ENCODE results near the gene SSR2.

SSR2 gene

GRCh38 chr1:156020293-156021092 is at the start of gene SSR2:
Gene SSR2, minus strand, starts transcription at chr1:156020951. Its CDS starts 784 bp downstream, at chr1:156020167.
- H3K4me3 ChIP-seq (ENCODE audit: low read depth in 1 of 2, low read length in 2 of 2), result peak within 1 kb of the TSS; percentile 79 to 82
- peak within 1 kb of the TSS; percentile 60 for H3K27ac ChIP-seq (ENCODE audit: low read length)
- H3K27me3 ChIP-seq (ENCODE audit: low read depth, low read length), result no peaks in the 10 kb centered on the region
- H3K4me1 ChIP-seq (ENCODE audit: control insufficient read depth in 1 of 2, insufficient read depth in 2 of 2, low read length in 2 of 2), result peaks cover 8 to 14% of the 10 kb centered on the region in 2 donors
- H3K9me3 ChIP-seq (ENCODE audit: control insufficient read depth in 1 of 2, low read length in 2 of 2), result no peaks in the 10 kb centered on the region
- H3K36me3 ChIP-seq (ENCODE audit: control insufficient read depth in 1 of 2, insufficient read depth in 2 of 2, low read length in 2 of 2), result peaks cover 7 to 18% of the 10 kb centered on the region in 2 donors

GRCh38 chr1:156070548-156070947 is 49.8 kb upstream of the SSR2 start:
- Histone ChIP-seq H3K4me1 (ENCODE audit: control insufficient read depth in 1 of 2, insufficient read depth in 2 of 2, low read length in 2 of 2) (no peaks in the 10 kb centered on the region), H3K36me3 (ENCODE audit: control insufficient read depth in 1 of 2, insufficient read depth in 2 of 2, low read length in 2 of 2) (no peaks in the 10 kb centered on the region), H3K4me3 (ENCODE audit: low read depth in 1 of 2, low read length in 2 of 2) (no peak overlapping the region), H3K27ac (ENCODE audit: low read length) (no peak overlapping the region), H3K27me3 (ENCODE audit: low read depth, low read length) (no peaks in the 10 kb centered on the region), H3K9me3 (ENCODE audit: control insufficient read depth in 1 of 2, low read length in 2 of 2) (no peaks in the 10 kb centered on the region)

GRCh38 chr1:156069490-156070455 is 49.0 kb upstream of the SSR2 start:
- H3K36me3 ChIP-seq (ENCODE audit: control insufficient read depth in 1 of 2, insufficient read depth in 2 of 2, low read length in 2 of 2), result no peaks in the 10 kb centered on the region
- no peaks in the 10 kb centered on the region for H3K9me3 ChIP-seq (ENCODE audit: control insufficient read depth in 1 of 2, low read length in 2 of 2)
- no peaks in the 10 kb centered on the region for H3K27me3 ChIP-seq (ENCODE audit: low read depth, low read length)
- no peak overlapping the region for H3K27ac ChIP-seq (ENCODE audit: low read length)
- H3K4me1 ChIP-seq (ENCODE audit: control insufficient read depth in 1 of 2, insufficient read depth in 2 of 2, low read length in 2 of 2), result no peaks in the 10 kb centered on the region
- no peak overlapping the region for H3K4me3 ChIP-seq (ENCODE audit: low read depth in 1 of 2, low read length in 2 of 2)

GRCh38 chr1:156067262-156067661 is 46.5 kb upstream of the SSR2 start:
- Histone ChIP-seq H3K36me3 (ENCODE audit: control insufficient read depth in 1 of 2, insufficient read depth in 2 of 2, low read length in 2 of 2) (no peaks in the 10 kb centered on the region), H3K27ac (ENCODE audit: low read length) (no peak overlapping the region), H3K4me1 (ENCODE audit: control insufficient read depth in 1 of 2, insufficient read depth in 2 of 2, low read length in 2 of 2) (no peaks in the 10 kb centered on the region), H3K9me3 (ENCODE audit: control insufficient read depth in 1 of 2, low read length in 2 of 2) (no peaks in the 10 kb centered on the region), H3K4me3 (ENCODE audit: low read depth in 1 of 2, low read length in 2 of 2) (no peak overlapping the region), H3K27me3 (ENCODE audit: low read depth, low read length) (no peaks in the 10 kb centered on the region)

GRCh38 chr1:156065871-156066270 is 45.1 kb upstream of the SSR2 start:
- Histone ChIP-seq H3K9me3 (ENCODE audit: control insufficient read depth in 1 of 2, low read length in 2 of 2) (no peaks in the 10 kb centered on the region), H3K4me1 (ENCODE audit: control insufficient read depth in 1 of 2, insufficient read depth in 2 of 2, low read length in 2 of 2) (no peaks in the 10 kb centered on the region), H3K27me3 (ENCODE audit: low read depth, low read length) (no peaks in the 10 kb centered on the region), H3K27ac (ENCODE audit: low read length) (no peak overlapping the region), H3K4me3 (ENCODE audit: low read depth in 1 of 2, low read length in 2 of 2) (no peak overlapping the region), H3K36me3 (ENCODE audit: control insufficient read depth in 1 of 2, insufficient read depth in 2 of 2, low read length in 2 of 2) (no peaks in the 10 kb centered on the region)

GRCh38 chr1:156065212-156065611 is 44.5 kb upstream of the SSR2 start:
- Histone ChIP-seq H3K27me3 (ENCODE audit: low read depth, low read length) (no peaks in the 10 kb centered on the region), H3K36me3 (ENCODE audit: control insufficient read depth in 1 of 2, insufficient read depth in 2 of 2, low read length in 2 of 2) (no peaks in the 10 kb centered on the region), H3K4me1 (ENCODE audit: control insufficient read depth in 1 of 2, insufficient read depth in 2 of 2, low read length in 2 of 2) (no peaks in the 10 kb centered on the region), H3K4me3 (ENCODE audit: low read depth in 1 of 2, low read length in 2 of 2) (no peak overlapping the region), H3K9me3 (ENCODE audit: control insufficient read depth in 1 of 2, low read length in 2 of 2) (no peaks in the 10 kb centered on the region), H3K27ac (ENCODE audit: low read length) (no peak overlapping the region)

GRCh38 chr1:156064615-156065014 is 43.9 kb upstream of the SSR2 start:
- no peaks in the 10 kb centered on the region for H3K36me3 ChIP-seq (ENCODE audit: control insufficient read depth in 1 of 2, insufficient read depth in 2 of 2, low read length in 2 of 2)
- no peaks in the 10 kb centered on the region for H3K4me1 ChIP-seq (ENCODE audit: control insufficient read depth in 1 of 2, insufficient read depth in 2 of 2, low read length in 2 of 2)
- H3K27ac ChIP-seq (ENCODE audit: low read length), result no peak overlapping the region
- H3K27me3 ChIP-seq (ENCODE audit: low read depth, low read length), result no peaks in the 10 kb centered on the region
- no peak overlapping the region for H3K4me3 ChIP-seq (ENCODE audit: low read depth in 1 of 2, low read length in 2 of 2)
- H3K9me3 ChIP-seq (ENCODE audit: control insufficient read depth in 1 of 2, low read length in 2 of 2), result no peaks in the 10 kb centered on the region

GRCh38 chr1:156063997-156064285 is 43.2 kb upstream of the SSR2 start:
- Histone ChIP-seq H3K27me3 (ENCODE audit: low read depth, low read length) (no peaks in the 10 kb centered on the region), H3K36me3 (ENCODE audit: control insufficient read depth in 1 of 2, insufficient read depth in 2 of 2, low read length in 2 of 2) (no peaks in the 10 kb centered on the region), H3K4me1 (ENCODE audit: control insufficient read depth in 1 of 2, insufficient read depth in 2 of 2, low read length in 2 of 2) (no peaks in the 10 kb centered on the region), H3K4me3 (ENCODE audit: low read depth in 1 of 2, low read length in 2 of 2) (no peak overlapping the region), H3K9me3 (ENCODE audit: control insufficient read depth in 1 of 2, low read length in 2 of 2) (no peaks in the 10 kb centered on the region), H3K27ac (ENCODE audit: low read length) (no peak overlapping the region)

GRCh38 chr1:156062189-156062588 is 41.4 kb upstream of the SSR2 start:
- H3K27me3 ChIP-seq (ENCODE audit: low read depth, low read length), result no peaks in the 10 kb centered on the region
- no peak overlapping the region for H3K27ac ChIP-seq (ENCODE audit: low read length)
- H3K36me3 ChIP-seq (ENCODE audit: control insufficient read depth in 1 of 2, insufficient read depth in 2 of 2, low read length in 2 of 2), result peaks cover 4 to 8% of the 10 kb centered on the region in 2 donors
- H3K9me3 ChIP-seq (ENCODE audit: control insufficient read depth in 1 of 2, low read length in 2 of 2), result no peaks in the 10 kb centered on the region
- H3K4me1 ChIP-seq (ENCODE audit: control insufficient read depth in 1 of 2, insufficient read depth in 2 of 2, low read length in 2 of 2), result no peaks in the 10 kb centered on the region
- peak overlapping the region in 1 of 2 donors; percentile 45 for H3K4me3 ChIP-seq (ENCODE audit: low read depth in 1 of 2, low read length in 2 of 2)

GRCh38 chr1:156060937-156061636 is 40.3 kb upstream of the SSR2 start, which contains the start of gene RAB25:
Gene RAB25, plus strand, starts transcription at chr1:156061160. Its CDS starts 241 bp downstream, at chr1:156061401.
- H3K4me1 ChIP-seq (ENCODE audit: control insufficient read depth in 1 of 2, insufficient read depth in 2 of 2, low read length in 2 of 2), result peaks cover 0 to under 1% of the 10 kb centered on the region in 2 donors
- H3K27ac ChIP-seq (ENCODE audit: low read length), result peak within 1 kb of the TSS; percentile 69
- H3K36me3 ChIP-seq (ENCODE audit: control insufficient read depth in 1 of 2, insufficient read depth in 2 of 2, low read length in 2 of 2), result peaks cover 4 to 8% of the 10 kb centered on the region in 2 donors
- no peaks in the 10 kb centered on the region for H3K9me3 ChIP-seq (ENCODE audit: control insufficient read depth in 1 of 2, low read length in 2 of 2)
- H3K4me3 ChIP-seq (ENCODE audit: low read depth in 1 of 2, low read length in 2 of 2), result peak within 1 kb of the TSS in 1 of 2 donors; percentile 45
- H3K27me3 ChIP-seq (ENCODE audit: low read depth, low read length), result no peaks in the 10 kb centered on the region

- H3K4me3 ChIP-seq (ENCODE audit: low read depth in 1 of 2, low read length in 2 of 2), result no peak overlapping the region
- peaks cover 4 to 8% of the 10 kb centered on the region in 2 donors for H3K36me3 ChIP-seq (ENCODE audit: control insufficient read depth in 1 of 2, insufficient read depth in 2 of 2, low read length in 2 of 2)
- no peaks in the 10 kb centered on the region for H3K9me3 ChIP-seq (ENCODE audit: control insufficient read depth in 1 of 2, low read length in 2 of 2)
- peaks cover 0 to 17% of the 10 kb centered on the region in 2 donors for H3K4me1 ChIP-seq (ENCODE audit: control insufficient read depth in 1 of 2, insufficient read depth in 2 of 2, low read length in 2 of 2)
- no peaks in the 10 kb centered on the region for H3K27me3 ChIP-seq (ENCODE audit: low read depth, low read length)
- no peak overlapping the region for H3K27ac ChIP-seq (ENCODE audit: low read length)
These were observed 35.6 kb upstream of the SSR2 start for GRCh38 chr1:156056326-156056849.
